Neural progenitor cell (in vitro differentiated cells): ENCODE data around the gene ALG12.

Experiments
- EZH2 ChIP-seq: fragments of 200-600 bp; sonication (generic); IDR thresholded peaks from 2 replicates; pipeline ENCODE4 v1.6.1; 2017; ENCODE audit warnings: antibody characterized with exemption, mild to moderate bottlenecking, moderate library complexity
- TF ChIP-seq, protein P1 (sequence below): fragments of 200-600 bp; sonication (generic); IDR thresholded peaks from 2 replicates; pipeline ENCODE4 v1.5.1; 2017; ENCODE audit warnings: antibody characterized with exemption, mild to moderate bottlenecking

DNA sequence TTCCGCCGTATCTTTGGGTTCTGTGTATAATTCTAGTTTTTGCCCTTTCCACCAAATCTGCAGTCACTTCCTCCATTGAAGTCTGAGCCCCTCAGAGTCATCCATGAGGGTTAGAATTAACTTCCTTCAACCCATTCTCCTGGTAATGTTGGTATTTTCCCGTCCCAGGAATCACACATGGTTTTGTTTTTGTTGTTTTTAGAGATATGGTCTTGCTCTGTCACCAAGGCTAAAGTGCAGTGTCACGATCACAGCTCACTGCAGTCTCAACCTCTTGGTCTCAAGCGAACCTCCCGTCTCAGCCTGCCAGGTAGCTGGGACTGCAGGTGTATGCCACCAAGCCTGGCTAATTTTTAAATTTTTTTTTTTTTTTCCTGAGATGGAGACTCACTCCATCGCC is 45.9 kb downstream of the ALG12 start:
- no peak for TF ChIP-seq EZH2
- TF ChIP-seq, protein P1, sequence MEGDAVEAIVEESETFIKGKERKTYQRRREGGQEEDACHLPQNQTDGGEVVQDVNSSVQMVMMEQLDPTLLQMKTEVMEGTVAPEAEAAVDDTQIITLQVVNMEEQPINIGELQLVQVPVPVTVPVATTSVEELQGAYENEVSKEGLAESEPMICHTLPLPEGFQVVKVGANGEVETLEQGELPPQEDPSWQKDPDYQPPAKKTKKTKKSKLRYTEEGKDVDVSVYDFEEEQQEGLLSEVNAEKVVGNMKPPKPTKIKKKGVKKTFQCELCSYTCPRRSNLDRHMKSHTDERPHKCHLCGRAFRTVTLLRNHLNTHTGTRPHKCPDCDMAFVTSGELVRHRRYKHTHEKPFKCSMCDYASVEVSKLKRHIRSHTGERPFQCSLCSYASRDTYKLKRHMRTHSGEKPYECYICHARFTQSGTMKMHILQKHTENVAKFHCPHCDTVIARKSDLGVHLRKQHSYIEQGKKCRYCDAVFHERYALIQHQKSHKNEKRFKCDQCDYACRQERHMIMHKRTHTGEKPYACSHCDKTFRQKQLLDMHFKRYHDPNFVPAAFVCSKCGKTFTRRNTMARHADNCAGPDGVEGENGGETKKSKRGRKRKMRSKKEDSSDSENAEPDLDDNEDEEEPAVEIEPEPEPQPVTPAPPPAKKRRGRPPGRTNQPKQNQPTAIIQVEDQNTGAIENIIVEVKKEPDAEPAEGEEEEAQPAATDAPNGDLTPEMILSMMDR, result no peak
